HepG2 (cell line): ENCODE results near the gene USP1. TPM values are rescaled to one million over a fixed set of nuclear protein-coding genes. Genes with fewer than 3 reads are reported as not detected.

Experiments
- ATF7-NPFF ChIP-seq: sonication (generic); formaldehyde crosslinking; IDR thresholded peaks from 2 replicates; pipeline ENCODE4 v1.8.1; 2023; ENCODE audit warnings: mild to moderate bottlenecking, low read depth, missing genetic modification reagents, moderate library complexity
- PHF8 ChIP-seq: sonication (generic); formaldehyde crosslinking; IDR thresholded peaks from 2 replicates; pipeline ENCODE4 v1.5.0; 2020; ENCODE audit warnings: missing genetic modification reagents
- RFXAP ChIP-seq: sonication (generic); formaldehyde crosslinking; IDR thresholded peaks from 2 replicates; pipeline ENCODE4 v1.4.0; 2020; ENCODE audit warnings: missing genetic modification reagents, borderline replicate concordance
- SRSF9 ChIP-seq: fragments of 200-400 bp; formaldehyde crosslinking; IDR thresholded peaks from 2 replicates; pipeline ENCODE4 v1.6.1; 2018; ENCODE audit warnings: borderline replicate concordance, mild to moderate bottlenecking, low read depth, low read length; ENCODE audit not compliant: insufficient read depth, poor library complexity, severe bottlenecking
- STAT6 ChIP-seq: sonication (generic); formaldehyde crosslinking; IDR thresholded peaks from 2 replicates; pipeline ENCODE4 v1.4.0; 2020; ENCODE audit warnings: missing genetic modification reagents, mild to moderate bottlenecking, borderline replicate concordance
- TOPORS ChIP-seq: sonication (generic); formaldehyde crosslinking; IDR thresholded peaks from 2 replicates; pipeline ENCODE4 v1.8.0; 2023; ENCODE audit warnings: mild to moderate bottlenecking, missing genetic modification reagents
- ZNF407 ChIP-seq: sonication (generic); formaldehyde crosslinking; IDR thresholded peaks from one replicate; pipeline ENCODE4 v1.5.1; 2020; ENCODE audit warnings: mild to moderate bottlenecking, missing genetic modification reagents; ENCODE audit errors: not compliant biosample characterization
- ZNF567 ChIP-seq: sonication (generic); formaldehyde crosslinking; IDR thresholded peaks from 2 replicates; pipeline ENCODE4 v1.8.1; 2023; ENCODE audit warnings: mild to moderate bottlenecking, missing genetic modification reagents, borderline replicate concordance
- ZNF619 ChIP-seq: sonication (generic); formaldehyde crosslinking; IDR thresholded peaks from 2 replicates; pipeline ENCODE4 v1.4.0; 2020; ENCODE audit warnings: mild to moderate bottlenecking, missing genetic modification reagents
- polyA plus RNA-seq, 8 experiments: library from polyadenylated mRNA; depleted of rRNA in 3 of 8; stranded (reverse) in 7 of 8; unstranded in 1 of 8; fragments of >200 nt; fragmentation: Illumina TruSeq in 4 of 8; extraction: Trizol in 4 of 8; gene quantifications; 2 replicates each; pipeline versions ENCODE4 v1.2.1 to v1.2.3, GENCODE V29; 2011 to 2016; ENCODE audit warnings: low read depth in 4 of 8, missing spikeins in 1 of 8, mixed read lengths in 1 of 8; ENCODE audit not compliant: insufficient read depth in 1 of 8
- total RNA-seq, 5 experiments: library from RNA; depleted of rRNA; stranded (reverse); fragments of >200 nt; fragmentation: Illumina TruSeq; extraction: Trizol; gene quantifications; 2 replicates each; pipeline ENCODE4 v1.2.3, GENCODE V29; 2016; ENCODE audit warnings: low read depth in 1 of 5
- TF ChIP-seq, protein P1 (sequence below): sonication (generic); formaldehyde crosslinking; IDR thresholded peaks from 2 replicates; pipeline ENCODE4 v1.5.0; 2020; ENCODE audit warnings: mild to moderate bottlenecking, missing genetic modification reagents

The USP1 gene
- total and polyA plus RNA-seq, 2 of the 13 experiments (the other 11 are each of a cell fraction or from before 2014, with no cell fraction given) = 9.0 to 64.6 TPM

- TF ChIP-seq ZNF407 (CRISPR knock-in tag) (peak; percentile 22), PHF8 (CRISPR knock-in tag) (peak; percentile 47; the same call in 1 of the 2 replicates), TOPORS (CRISPR knock-in tag) (no peak), RFXAP (no peak), ZNF567 (no peak), STAT6 (no peak), SRSF9 (no peak), ZNF619 (no peak), ATF7-NPFF (CRISPR knock-in tag) (peak; percentile 50; the same call in 1 of the 2 replicates)
- TF ChIP-seq, protein P1, sequence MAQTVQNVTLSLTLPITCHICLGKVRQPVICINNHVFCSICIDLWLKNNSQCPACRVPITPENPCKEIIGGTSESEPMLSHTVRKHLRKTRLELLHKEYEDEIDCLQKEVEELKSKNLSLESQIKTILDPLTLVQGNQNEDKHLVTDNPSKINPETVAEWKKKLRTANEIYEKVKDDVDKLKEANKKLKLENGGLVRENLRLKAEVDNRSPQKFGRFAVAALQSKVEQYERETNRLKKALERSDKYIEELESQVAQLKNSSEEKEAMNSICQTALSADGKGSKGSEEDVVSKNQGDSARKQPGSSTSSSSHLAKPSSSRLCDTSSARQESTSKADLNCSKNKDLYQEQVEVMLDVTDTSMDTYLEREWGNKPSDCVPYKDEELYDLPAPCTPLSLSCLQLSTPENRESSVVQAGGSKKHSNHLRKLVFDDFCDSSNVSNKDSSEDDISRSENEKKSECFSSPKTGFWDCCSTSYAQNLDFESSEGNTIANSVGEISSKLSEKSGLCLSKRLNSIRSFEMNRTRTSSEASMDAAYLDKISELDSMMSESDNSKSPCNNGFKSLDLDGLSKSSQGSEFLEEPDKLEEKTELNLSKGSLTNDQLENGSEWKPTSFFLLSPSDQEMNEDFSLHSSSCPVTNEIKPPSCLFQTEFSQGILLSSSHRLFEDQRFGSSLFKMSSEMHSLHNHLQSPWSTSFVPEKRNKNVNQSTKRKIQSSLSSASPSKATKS (CRISPR knock-in tag) = peak; percentile 11; the same call in 1 of the 2 replicates
Measured at GRCh38 chr1:62437273-62437940, 558 bp downstream of the USP1 start (continued).
